Aorta (tissue), 5 donors: ENCODE data around the gene PNPLA2. TPM values are rescaled to one million over a fixed set of nuclear protein-coding genes. Genes with fewer than 3 reads are reported as not detected.

Experiments used
- ATAC-seq: fragments of 200-7000 bp; cut with Tn5 transposase; one replicate; pipeline ENCODE4 v1.9.1; 2022; ENCODE audit warnings: moderate library complexity; ENCODE audit not compliant: low FRiP score
- DNase-seq, 2 donors: peaks; one replicate each; pipeline ENCODE4 v3.0.0-alpha.2; 2020
- H3K27ac ChIP-seq, 2 donors: one replicate each; pipeline ENCODE4 v1.5.1; 2013; ENCODE audit warnings: low read length in 2 of 2, mild to moderate bottlenecking in 2 of 2, moderate library complexity in 2 of 2, control low read depth in 1 of 2, inconsistent platforms in 1 of 2, low read depth in 1 of 2
- H3K27me3 ChIP-seq, 2 donors: one replicate each; pipeline ENCODE4 v1.6.1; 2013; ENCODE audit warnings: control low read depth in 1 of 2, low read length in 1 of 2, mild to moderate bottlenecking in 1 of 2, moderate library complexity in 1 of 2; ENCODE audit not compliant: insufficient read depth in 2 of 2, control insufficient read depth in 1 of 2
- H3K36me3 ChIP-seq, 2 donors: one replicate each; pipeline ENCODE4 v1.6.1; 2013; ENCODE audit warnings: control low read depth in 1 of 2, low read length in 1 of 2, mild to moderate bottlenecking in 1 of 2; ENCODE audit not compliant: insufficient read depth in 2 of 2, control insufficient read depth in 1 of 2
- H3K4me1 ChIP-seq, 2 donors: one replicate each; pipeline ENCODE4 v1.6.1; 2013; ENCODE audit warnings: low read length in 2 of 2, control low read depth in 1 of 2, mild to moderate bottlenecking in 1 of 2, moderate library complexity in 1 of 2; ENCODE audit not compliant: insufficient read depth in 2 of 2, control insufficient read depth in 1 of 2
- H3K4me3 ChIP-seq, 2 donors: one replicate each; pipeline ENCODE4 v1.5.1; 2013; ENCODE audit warnings: low read length in 2 of 2, control low read depth in 1 of 2, mild to moderate bottlenecking in 1 of 2
- H3K9me3 ChIP-seq: one replicate; pipeline ENCODE4 v1.6.1; 2013; ENCODE audit warnings: mild to moderate bottlenecking, low read length; ENCODE audit not compliant: control insufficient read depth
- WGBS, 2 donors: extraction: QIAGEN DNeasy Blood & Tissue Kit; methylation state at CpG; one replicate each; pipeline ENCODE4 v1.1.7; 2013; 5-methylcytosine and 5-hydroxymethylcytosine counted together
- intact Hi-C, 2 donors: fragments of 100-400 bp; cut with DNase I; formaldehyde crosslinking; loops; one replicate each; pipeline versions ENCODE4 v1.14.2 to v1.15.0; 2022
- polyA plus RNA-seq, 2 donors: library from polyadenylated mRNA; stranded (reverse); fragments of 200-250 nt; gene quantifications; one replicate each; pipeline ENCODE4 v1.2.3, GENCODE V29; 2013
- total RNA-seq, 2 donors: library from RNA; stranded (reverse); fragmentation: NEBNext Ultra II Directional; extraction: Animal tissue kit (Norgen Biotek cat#: 25700); gene quantifications; one replicate each; pipeline ENCODE4 v1.2.1, GENCODE V29; 2021
- donor health status: healthy with polysubstance abuse.
- donor health status: Bipolar disorder and iron deficiency.
- donor health status: DM: no; HTN: no; CAD: no.
- donor health status: DM: no; HTN: no; CAD: no.
- donor health status: DM: yes; HTN: yes; CAD: no.

PNPLA2 gene
- total and polyA plus RNA-seq, 4 donors: 33.7 to 240 (median 118) TPM

DNA sequence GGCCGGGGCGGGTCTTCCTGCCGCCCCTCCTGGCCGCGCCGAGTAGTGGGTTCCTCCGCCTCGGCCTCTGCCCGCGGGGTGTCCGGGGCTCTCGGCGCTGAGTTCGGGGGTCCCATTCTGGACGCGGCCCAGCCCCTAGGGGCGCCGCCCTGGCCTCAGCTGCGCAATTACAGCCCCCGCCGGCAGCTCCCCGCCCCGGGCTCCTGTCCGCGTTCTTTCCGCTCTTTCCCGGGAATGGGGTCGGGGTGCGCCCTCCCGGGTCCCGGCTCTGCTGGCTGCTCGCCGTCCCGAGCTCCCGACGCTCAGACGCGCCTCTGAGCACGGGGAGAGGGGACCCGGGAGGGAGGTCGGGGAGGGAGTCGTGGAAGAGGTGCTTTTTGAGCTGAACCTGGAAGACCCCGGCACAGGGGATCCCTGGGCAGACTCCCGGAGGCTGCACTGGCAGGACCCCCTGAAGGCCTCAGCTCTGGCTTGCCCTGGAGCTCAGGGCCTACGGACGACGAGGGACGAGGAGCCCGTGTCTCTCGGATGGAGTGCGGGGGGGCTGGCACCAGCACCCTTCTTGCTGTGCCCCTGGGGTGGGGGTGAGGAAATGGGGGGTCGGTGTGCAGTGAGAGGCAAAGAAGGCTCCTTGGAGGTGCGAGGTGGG, 24.5 kb downstream of the PNPLA2 start:
- no peaks in the 10 kb centered on the region for H3K4me1 ChIP-seq
- H3K27me3 ChIP-seq: peaks cover 0 to 2% of the 10 kb centered on the region in 2 donors
- no peaks in the 10 kb centered on the region for H3K9me3 ChIP-seq
- H3K36me3 ChIP-seq: peaks cover 0 to 3% of the 10 kb centered on the region in 2 donors
- no peak for ATAC-seq
- H3K27ac ChIP-seq: peak overlapping the region in 1 of 2 donors; percentile 11
- H3K4me3 ChIP-seq: peak overlapping the region; percentile 60 to 73
- 1% methylated on average over 31 to 53 of the region's 53 CpGs for WGBS, 2 donors
- intact Hi-C loops: no loop called here
- DNase-seq: no peak

DNA sequence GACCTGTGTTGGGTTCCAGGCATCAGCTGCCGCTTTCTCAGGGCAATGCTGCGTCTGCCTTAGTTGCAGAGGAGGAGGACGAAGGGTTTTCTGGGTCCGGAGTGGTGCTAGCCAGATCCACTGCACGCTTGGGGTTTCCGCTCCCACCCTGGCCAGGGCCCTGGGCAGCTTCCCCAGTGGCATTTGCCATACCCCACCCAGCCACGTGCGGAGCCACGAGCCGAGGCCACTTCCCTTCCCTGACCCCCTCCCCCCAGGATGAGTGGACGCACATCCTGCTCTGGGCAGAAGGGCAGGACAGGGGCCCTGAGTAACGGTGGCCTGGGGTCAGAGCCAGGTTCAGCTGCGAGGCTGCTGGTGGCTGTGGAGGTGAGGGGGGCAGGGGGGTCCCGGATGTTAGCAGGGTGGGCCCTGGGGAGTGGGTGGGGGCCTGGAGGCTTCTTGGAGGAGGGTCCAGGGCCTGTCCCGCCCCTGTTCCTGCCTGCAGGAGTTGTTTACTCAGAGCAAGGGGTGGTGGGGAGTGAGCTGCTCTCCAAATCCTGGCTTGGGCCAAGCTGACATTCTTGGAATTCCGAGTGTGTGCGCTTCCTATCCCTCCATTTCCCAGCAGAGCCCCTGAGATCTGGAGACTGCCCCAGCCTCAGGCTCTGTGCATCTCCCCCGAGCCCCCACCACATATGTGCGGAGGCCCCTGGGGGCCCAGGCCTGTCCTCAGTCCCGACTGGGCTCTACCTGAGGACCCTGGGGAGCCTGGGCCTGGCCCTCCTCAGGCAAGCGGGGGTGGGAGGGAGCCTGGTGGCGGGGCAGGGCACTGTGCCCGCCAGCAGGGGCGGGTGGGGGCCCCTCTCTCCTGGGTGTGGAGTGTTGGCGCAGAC, 25.3 kb downstream of the PNPLA2 start:
- WGBS, 2 donors: 1% methylated on average over 21 to 25 of the region's 25 CpGs
- peak; percentile 75 for ATAC-seq
- intact Hi-C loops: no loop called here

DNA sequence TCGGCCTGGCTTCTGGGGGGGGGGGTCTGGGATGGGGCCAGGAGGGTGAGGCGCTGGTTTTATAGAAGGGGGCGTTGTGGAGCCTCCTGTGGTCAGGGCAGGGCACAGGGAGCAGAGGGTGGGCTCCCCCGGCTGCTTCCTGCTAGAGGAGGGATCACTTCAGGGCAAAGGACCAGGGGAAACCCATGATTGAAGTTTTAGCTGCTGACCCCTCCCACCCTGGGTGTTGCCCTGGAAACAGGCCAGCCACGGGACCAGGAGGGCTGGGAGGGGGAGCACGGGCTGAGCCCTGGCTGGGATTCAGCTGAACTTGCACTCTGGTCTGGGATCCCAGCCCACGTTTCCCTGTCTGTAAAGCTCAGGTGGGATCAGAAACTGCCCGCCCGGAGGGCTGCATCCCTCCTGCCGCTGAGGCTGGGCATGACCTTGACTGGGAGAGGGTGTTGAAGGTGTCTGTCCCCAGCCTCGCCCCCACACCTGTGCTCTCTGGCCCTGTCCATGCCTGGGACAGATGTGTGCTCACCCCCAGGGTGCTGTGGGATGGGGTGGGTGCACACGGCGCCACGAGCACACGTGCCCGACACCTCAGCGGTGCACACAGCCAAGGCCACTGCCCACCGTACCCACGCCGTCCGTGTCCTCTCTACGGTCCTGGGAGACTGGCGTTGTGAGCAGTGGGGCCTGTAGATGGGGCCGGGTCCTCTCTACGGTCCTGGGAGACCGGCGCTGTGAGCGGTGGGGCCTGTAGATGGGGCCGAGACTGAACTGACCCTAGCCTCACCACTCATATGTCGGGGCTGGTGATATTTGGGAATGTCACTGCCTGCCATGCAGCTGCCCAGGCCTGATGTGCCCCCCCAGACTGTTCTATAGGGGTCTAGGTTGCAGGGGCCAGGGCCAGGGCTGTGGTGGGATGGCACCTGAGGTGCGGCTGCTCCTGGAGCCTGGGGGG, 26.3 kb downstream of the PNPLA2 start:
- DNase-seq: peak; percentile 93 to 96
- Histone ChIP-seq H3K9me3 (no peaks in the 10 kb centered on the region), H3K4me3 (peak overlapping the region in 1 of 2 donors; percentile 31), H3K4me1 (no peaks in the 10 kb centered on the region), H3K27ac (peak overlapping the region; percentile 15 to 53), H3K36me3 (no peaks in the 10 kb centered on the region), H3K27me3 (peaks cover 0 to 2% of the 10 kb centered on the region in 2 donors)
- ATAC-seq: peak; percentile 75
- intact Hi-C loops: loop anchor here (5.0 kb wide), 2 partner anchors 67 to 202 kb away; partner anchors contain the start of gene CHID1 (in 1 of the 2)
- WGBS, 2 donors: 12 to 13% methylated on average over 29 to 31 of the region's 31 CpGs

More for the DNA sequence above, 25.3 kb downstream of the PNPLA2 start:
- no peaks in the 10 kb centered on the region for H3K9me3 ChIP-seq
- H3K4me1 ChIP-seq: no peaks in the 10 kb centered on the region
- H3K36me3 ChIP-seq: no peaks in the 10 kb centered on the region
- peak overlapping the region; percentile 15 to 69 for H3K27ac ChIP-seq
- DNase-seq: peak; percentile 96 to 98
- H3K4me3 ChIP-seq: peak overlapping the region; percentile 31 to 73
- H3K27me3 ChIP-seq: peaks cover 0 to 2% of the 10 kb centered on the region in 2 donors

DNA sequence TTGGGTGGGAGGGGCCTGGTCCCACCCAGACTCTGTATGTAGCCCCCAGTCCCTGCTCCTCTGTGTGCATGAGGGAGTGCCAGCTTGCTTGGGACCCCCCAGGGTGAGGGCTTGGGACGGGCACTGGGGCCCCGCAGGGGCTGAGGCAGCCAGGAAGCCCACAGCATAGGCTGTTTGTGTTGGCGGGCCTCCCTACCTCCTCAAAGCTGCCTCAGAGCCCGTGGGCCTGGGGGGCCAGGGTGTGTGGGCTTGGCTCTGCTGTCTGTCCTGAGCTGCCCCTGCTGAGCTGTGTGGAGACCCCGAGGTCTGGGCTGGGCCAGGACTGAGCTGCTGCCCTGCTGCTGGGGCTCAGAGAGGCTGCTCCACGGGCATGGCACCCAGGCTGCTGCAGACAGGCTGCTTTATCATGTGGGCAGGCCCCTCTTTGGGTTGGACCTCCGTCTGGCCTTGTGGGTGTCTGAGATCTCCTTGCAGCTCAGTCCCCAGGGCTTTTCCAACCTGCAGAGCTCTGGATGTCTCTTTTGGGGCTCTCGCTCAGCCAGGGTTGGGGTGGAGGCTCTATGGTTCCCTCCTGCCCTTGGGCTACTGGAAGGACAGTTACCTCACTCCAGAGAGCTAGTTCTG, 27.3 kb downstream of the PNPLA2 start:
- ATAC-seq: no peak
- H3K4me3 ChIP-seq: no peak overlapping the region
- DNase-seq: no peak
- intact Hi-C loops: loop anchor here (5.0 kb wide), 2 partner anchors 66 to 201 kb away; partner anchors contain the start of gene CHID1 (in 1 of the 2)
- no peak overlapping the region for H3K27ac ChIP-seq
- H3K4me1 ChIP-seq: no peaks in the 10 kb centered on the region
- no peaks in the 10 kb centered on the region for H3K36me3 ChIP-seq
- H3K27me3 ChIP-seq: peaks cover 0 to 2% of the 10 kb centered on the region in 2 donors
- WGBS, 2 donors: 20% methylated on average over 8 of the region's 8 CpGs
- H3K9me3 ChIP-seq: no peaks in the 10 kb centered on the region

DNA sequence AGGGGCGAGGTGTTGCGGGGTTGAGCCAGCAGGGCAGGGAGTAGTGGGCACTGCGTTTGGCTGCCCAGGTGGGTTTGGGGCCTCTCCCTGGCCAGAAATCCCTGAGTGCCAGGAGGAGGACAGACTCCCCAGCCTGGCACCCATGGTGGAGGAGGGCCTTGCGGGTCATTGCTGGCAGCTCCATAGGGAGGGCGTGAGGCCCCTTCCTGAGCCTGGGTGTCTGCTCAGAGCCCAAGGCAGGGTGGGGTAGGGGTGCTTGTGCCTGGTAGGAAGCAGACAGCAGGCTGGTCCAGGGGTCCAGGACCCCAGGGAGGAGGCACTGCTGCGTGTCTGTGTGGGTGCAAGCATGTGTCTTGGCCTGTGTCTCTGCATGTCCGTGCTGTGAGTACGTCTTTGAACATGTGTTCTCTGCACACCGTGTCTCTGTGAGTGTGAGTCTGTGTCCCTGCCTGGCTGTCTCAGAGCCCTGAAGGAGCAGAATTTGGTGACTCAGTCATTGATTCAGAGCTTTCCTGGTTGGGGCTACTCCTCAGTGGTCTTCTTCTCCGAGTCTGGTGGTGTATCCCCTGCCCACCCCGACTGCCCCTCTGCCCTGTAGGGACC, 27.9 kb downstream of the PNPLA2 start:
- intact Hi-C loops: loop anchor here (5.0 kb wide), 2 partner anchors 66 to 201 kb away; partner anchors contain the start of gene CHID1 (in 1 of the 2)
- WGBS, 2 donors: 57 to 60% methylated on average over 11 of the region's 11 CpGs
- Histone ChIP-seq H3K9me3 (no peaks in the 10 kb centered on the region), H3K4me3 (no peak overlapping the region), H3K36me3 (no peaks in the 10 kb centered on the region), H3K4me1 (no peaks in the 10 kb centered on the region), H3K27me3 (peaks cover 0 to 2% of the 10 kb centered on the region in 2 donors), H3K27ac (no peak overlapping the region)
- DNase-seq (no peak), ATAC-seq (no peak)

DNA sequence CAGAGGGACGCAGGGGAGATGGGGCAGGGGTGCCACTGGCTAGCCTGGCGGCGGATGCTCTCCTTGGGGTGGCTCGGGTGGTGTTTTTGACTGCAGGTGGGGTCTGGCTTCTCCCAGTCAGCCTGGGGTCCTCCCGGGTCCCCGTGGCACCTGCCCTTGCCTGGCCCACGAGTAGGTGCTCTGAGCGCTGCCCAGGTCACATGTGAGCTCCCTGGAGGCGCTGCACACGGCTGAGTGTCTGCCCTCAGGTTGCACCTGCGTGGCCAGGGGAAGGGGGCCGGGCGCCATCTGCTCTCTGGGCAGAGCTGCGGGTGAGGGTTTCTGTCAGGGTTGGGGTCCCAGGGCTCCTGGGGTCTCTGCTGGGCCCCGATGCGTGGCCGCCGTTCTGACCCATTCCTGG, 29.2 kb downstream of the PNPLA2 start:
- DNase-seq (no peak), ATAC-seq (no peak)
- Histone ChIP-seq H3K4me3 (no peak overlapping the region), H3K4me1 (no peaks in the 10 kb centered on the region), H3K36me3 (no peaks in the 10 kb centered on the region), H3K9me3 (no peaks in the 10 kb centered on the region), H3K27me3 (no peaks in the 10 kb centered on the region), H3K27ac (no peak overlapping the region)
- 87 to 90% methylated on average over 17 to 18 of the region's 18 CpGs for WGBS, 2 donors
- intact Hi-C loops: loop anchor here (2.0 to 5.0 kb wide), 3 partner anchors 64 to 203 kb away; partner anchors contain the start of gene CHID1 (in 1 of the 2)

DNA sequence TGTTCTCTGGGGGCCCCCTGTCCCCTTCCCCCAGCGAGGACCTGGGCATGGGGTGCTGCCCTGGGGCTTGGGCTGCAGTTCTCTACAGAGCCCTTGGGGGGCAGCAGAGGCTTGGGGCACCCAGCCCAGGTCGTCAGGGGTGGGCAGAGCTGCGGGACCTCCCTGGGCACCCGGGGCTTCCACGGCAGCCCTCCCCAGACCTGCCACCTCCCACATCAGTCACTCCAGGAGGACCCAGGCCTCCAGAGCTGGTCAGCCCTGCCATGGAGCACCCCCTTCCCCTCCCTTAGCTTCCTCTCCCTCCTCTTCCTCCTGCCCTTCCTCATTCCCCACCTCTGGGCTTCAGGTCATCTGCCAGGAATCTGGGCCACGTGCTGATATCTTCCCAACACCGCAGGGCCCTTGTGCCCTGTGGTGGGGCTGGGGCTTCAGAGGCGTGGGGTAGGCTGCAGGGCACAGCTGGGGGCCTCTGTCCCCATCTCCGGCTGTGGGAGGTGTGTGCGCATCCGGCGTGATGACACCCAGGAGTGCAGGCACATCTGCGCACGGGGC, 29.7 kb downstream of the PNPLA2 start:
- no peaks in the 10 kb centered on the region for H3K9me3 ChIP-seq
- WGBS, 2 donors: 36 to 39% methylated on average over 13 to 14 of the region's 14 CpGs
- no peak overlapping the region for H3K27ac ChIP-seq
- DNase-seq (peak in 1 of 2 donors; percentile 88), ATAC-seq (no peak)
- H3K27me3 ChIP-seq: no peaks in the 10 kb centered on the region
- no peaks in the 10 kb centered on the region for H3K36me3 ChIP-seq
- H3K4me3 ChIP-seq: no peak overlapping the region
- no peaks in the 10 kb centered on the region for H3K4me1 ChIP-seq
- intact Hi-C loops: loop anchor here (2.0 to 5.0 kb wide), 3 partner anchors 64 to 202 kb away; partner anchors contain the start of gene CHID1 (in 1 of the 2)
